Esophagus (tissue), 2 donors: ENCODE results near the gene MFAP4. TPM values are rescaled to one million over a fixed set of nuclear protein-coding genes. Genes with fewer than 3 reads are reported as not detected.

Source experiments
- H3K27ac ChIP-seq, 2 donors: one replicate each; pipeline ENCODE4 v1.5.1; 2013; ENCODE audit warnings: low read depth in 2 of 2, mild to moderate bottlenecking in 2 of 2, inconsistent platforms in 1 of 2, low read length in 1 of 2, moderate library complexity in 1 of 2
- H3K27me3 ChIP-seq, 2 donors: one replicate each; pipeline ENCODE4 v1.6.1; 2013; ENCODE audit warnings: low read length in 2 of 2, control low read depth in 1 of 2, mild to moderate bottlenecking in 1 of 2; ENCODE audit not compliant: insufficient read depth in 2 of 2, control insufficient read depth in 1 of 2
- H3K36me3 ChIP-seq, 2 donors: one replicate each; pipeline ENCODE4 v1.6.1; 2013; ENCODE audit warnings: low read length in 1 of 2; ENCODE audit not compliant: control insufficient read depth in 2 of 2, insufficient read depth in 2 of 2
- H3K4me1 ChIP-seq, 2 donors: one replicate each; pipeline ENCODE4 v1.6.1; 2013; ENCODE audit warnings: low read length in 1 of 2; ENCODE audit not compliant: control insufficient read depth in 2 of 2, insufficient read depth in 2 of 2
- H3K4me3 ChIP-seq, 2 donors: one replicate each; pipeline ENCODE4 v1.5.1; 2013; ENCODE audit warnings: low read length in 2 of 2, mild to moderate bottlenecking in 2 of 2, low read depth in 1 of 2, moderate library complexity in 1 of 2
- H3K9me3 ChIP-seq, 2 donors: one replicate each; pipeline ENCODE4 v1.6.1; 2013; ENCODE audit warnings: mild to moderate bottlenecking in 2 of 2, low read depth in 1 of 2, low read length in 1 of 2, moderate library complexity in 1 of 2; ENCODE audit not compliant: control insufficient read depth in 2 of 2, insufficient read depth in 1 of 2
- WGBS, 2 donors: extraction: QIAGEN DNeasy Blood & Tissue Kit; methylation state at CpG; one replicate each; pipeline ENCODE4 v1.1.7; 2013; 5-methylcytosine and 5-hydroxymethylcytosine counted together
- polyA plus RNA-seq, 2 donors: library from polyadenylated mRNA; stranded (reverse); fragments of 200-250 nt; gene quantifications; one replicate each; pipeline ENCODE4 v1.2.3, GENCODE V29; 2013
- donor health status: healthy with polysubstance abuse.
- donor health status: Bipolar disorder and iron deficiency.

The MFAP4 gene
- polyA plus RNA-seq, 2 donors: 8.3 to 33.7 TPM

DNA sequence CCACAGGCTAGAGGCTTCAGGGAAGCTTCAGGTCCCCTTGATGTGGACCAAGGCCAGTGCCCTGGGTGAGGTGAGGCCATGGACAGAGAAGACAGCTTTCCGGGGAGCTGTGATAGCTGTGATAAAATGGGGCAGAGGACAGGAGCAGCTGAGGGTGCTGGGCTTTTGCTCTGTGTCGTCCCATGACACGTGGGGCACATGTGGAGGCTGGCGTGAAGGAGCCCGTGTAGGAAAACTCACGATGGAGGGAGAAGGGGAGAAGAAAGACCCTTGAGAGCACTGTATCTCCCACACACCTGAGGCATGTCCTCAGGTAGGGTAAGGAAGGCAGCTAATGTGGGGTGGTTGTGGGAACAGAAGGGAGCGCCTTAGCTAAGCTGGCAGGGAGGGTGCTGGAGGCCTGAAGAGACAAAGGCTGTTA is 45.8 kb downstream of the MFAP4 start:
- Histone ChIP-seq H3K27ac (no peak overlapping the region), H3K9me3 (no peaks in the 10 kb centered on the region), H3K36me3 (peaks cover 0 to 2% of the 10 kb centered on the region in 2 donors), H3K27me3 (no peaks in the 10 kb centered on the region), H3K4me1 (peaks cover 3 to 37% of the 10 kb centered on the region in 2 donors), H3K4me3 (no peak overlapping the region)
- WGBS, 2 donors: 65 to 70% methylated on average over 6 to 7 of the region's 7 CpGs

DNA sequence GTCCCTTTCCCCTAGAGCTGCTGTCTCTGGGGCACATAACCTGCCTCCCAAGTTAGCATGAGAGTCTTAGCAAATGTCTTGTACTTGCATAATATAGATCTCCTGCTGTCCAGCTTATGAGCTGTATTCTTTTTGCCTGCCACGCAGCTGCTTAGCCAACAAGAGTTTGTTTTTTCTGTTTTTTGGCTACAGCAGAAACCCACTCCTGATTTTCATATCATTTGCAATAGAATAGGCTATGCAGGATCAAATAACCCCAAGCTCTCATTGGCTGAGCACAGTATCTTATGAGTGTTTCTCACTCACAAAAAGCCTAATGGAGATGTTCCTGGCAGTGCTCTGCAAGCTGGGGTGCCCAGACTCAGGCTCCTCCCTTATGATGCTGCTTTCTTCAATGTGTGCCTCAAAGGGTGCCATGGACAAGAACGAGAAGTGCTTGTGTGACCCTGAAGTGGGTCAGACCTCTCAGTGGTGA is 47.6 kb downstream of the MFAP4 start:
- WGBS, 2 donors: 71 to 75% methylated on average over 2 of the region's 2 CpGs
- no peaks in the 10 kb centered on the region for H3K27me3 ChIP-seq
- peaks cover 3 to 28% of the 10 kb centered on the region in 2 donors for H3K4me1 ChIP-seq
- no peaks in the 10 kb centered on the region for H3K9me3 ChIP-seq
- no peak overlapping the region for H3K27ac ChIP-seq
- H3K4me3 ChIP-seq: no peak overlapping the region
- peaks cover 0 to 7% of the 10 kb centered on the region in 2 donors for H3K36me3 ChIP-seq

DNA sequence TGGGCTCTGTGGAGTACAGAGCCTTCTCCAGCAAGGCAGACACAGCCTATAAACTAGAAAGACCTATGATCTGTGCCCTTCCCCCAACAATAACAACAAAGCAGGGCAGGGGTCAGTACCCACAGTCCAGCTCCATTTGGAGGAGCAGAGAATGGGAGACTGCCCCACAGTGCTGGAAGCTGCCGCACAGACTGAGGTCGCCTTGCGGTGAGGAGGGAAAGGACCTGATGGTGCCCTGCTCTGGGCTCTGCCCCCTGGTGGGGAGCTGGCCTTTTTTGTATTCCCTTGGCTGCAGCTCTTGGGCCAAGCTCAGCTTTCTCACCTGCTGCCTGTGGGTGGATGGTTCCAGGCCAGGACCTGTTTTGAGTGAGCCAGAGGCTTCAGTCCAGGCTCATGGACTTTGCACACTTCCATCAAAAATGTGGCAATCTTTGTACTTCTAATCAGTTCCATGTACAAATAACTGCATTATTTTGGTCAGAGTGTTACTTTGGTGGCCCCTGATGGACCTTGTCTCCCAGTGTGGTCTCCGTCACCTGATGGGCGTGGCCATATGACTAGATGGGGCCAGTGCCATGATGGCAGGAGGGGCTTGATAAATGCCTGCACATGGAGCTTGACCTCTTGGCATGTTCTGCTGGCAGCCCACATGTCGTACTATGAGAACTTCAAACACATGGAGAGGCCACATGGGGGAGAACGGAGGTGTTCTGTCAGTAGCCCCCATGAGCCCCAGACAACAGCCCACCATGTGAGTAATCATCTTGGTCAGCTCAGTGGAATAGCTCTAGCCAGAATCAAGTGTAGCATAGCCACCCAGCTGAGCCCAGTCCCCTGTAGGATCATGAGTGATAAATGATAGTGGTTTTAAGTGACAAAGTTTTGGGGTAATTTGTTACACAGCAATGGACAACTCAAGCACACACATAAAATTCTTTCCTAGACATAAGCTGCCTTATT is 48.7 kb downstream of the MFAP4 start:
- Histone ChIP-seq H3K27ac (peak overlapping the region in 1 of 2 donors; percentile 3), H3K9me3 (no peaks in the 10 kb centered on the region), H3K4me3 (no peak overlapping the region), H3K36me3 (peaks cover 0 to 17% of the 10 kb centered on the region in 2 donors), H3K4me1 (peaks cover 3 to 22% of the 10 kb centered on the region in 2 donors), H3K27me3 (no peaks in the 10 kb centered on the region)
- 59 to 83% methylated on average over 7 of the region's 7 CpGs for whole genome bisulfite sequencing, 2 donors

DNA sequence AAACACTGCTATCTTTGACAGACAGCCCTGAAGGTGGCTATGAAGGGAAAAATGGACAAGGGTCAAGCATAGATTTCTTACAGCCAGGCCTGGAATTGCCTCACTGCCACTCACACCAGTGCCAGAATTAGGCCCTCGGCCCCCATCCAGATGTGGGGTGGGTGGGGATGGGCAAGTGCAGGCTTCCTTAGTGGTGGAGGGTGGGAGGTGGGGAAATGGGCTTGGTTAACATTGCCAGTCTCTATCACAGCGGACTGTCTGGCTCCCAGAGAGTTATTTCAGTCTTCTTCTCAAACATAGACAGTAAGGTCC is 49.3 kb downstream of the MFAP4 start:
- Histone ChIP-seq H3K27ac (peak overlapping the region in 1 of 2 donors; percentile 3), H3K27me3 (no peaks in the 10 kb centered on the region), H3K36me3 (peaks cover 0 to 21% of the 10 kb centered on the region in 2 donors), H3K4me1 (peaks cover 3 to 20% of the 10 kb centered on the region in 2 donors), H3K9me3 (no peaks in the 10 kb centered on the region), H3K4me3 (no peak overlapping the region)
- 50 to 67% methylated on average over 2 of the region's 2 CpGs for WGBS, 2 donors

DNA sequence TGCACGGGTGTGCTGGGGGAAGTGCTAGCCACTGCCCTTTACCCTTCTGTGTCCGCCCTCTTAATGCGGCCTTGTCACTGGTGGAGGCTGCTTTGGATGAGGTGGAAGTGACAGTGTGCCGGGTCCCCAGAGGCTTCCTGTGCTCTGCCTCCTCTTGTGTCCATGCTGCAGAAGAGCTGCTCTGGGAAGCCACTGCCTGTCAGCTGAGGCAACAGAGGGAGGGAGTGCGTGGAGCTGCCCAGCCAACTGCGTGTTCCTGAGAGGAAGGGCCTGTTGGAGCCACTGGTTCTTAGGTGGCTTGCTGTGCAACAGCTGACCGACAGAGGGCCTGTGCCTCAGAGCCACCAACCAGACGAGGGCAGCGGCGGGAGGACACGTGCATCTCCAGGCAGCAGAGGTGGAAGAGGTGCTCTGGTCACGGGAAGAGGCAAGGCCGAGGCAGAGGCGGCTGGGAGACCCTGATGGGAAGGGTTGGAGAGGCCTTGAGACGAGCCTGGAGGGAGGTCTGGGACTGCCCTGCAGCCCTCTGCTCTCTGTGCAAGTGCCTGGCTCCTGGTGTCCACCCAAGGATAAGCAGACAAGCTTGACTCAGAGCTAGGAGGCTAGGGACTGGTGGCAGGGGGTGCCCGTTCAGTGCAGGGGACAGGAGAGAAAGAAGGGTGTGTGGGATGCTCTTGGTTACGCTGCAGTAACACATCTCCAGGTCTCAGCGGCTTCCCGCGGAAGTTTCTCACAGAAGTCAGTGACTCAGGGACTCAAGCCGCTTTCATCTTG is 49.9 kb downstream of the MFAP4 start:
- no peaks in the 10 kb centered on the region for H3K27me3 ChIP-seq
- no peak overlapping the region for H3K4me3 ChIP-seq
- H3K27ac ChIP-seq: no peak overlapping the region
- peaks cover 0 to 14% of the 10 kb centered on the region in 2 donors for H3K4me1 ChIP-seq
- WGBS, 2 donors: 76 to 80% methylated on average over 21 of the region's 21 CpGs
- H3K9me3 ChIP-seq: no peaks in the 10 kb centered on the region
- peaks cover 0 to 25% of the 10 kb centered on the region in 2 donors for H3K36me3 ChIP-seq

DNA sequence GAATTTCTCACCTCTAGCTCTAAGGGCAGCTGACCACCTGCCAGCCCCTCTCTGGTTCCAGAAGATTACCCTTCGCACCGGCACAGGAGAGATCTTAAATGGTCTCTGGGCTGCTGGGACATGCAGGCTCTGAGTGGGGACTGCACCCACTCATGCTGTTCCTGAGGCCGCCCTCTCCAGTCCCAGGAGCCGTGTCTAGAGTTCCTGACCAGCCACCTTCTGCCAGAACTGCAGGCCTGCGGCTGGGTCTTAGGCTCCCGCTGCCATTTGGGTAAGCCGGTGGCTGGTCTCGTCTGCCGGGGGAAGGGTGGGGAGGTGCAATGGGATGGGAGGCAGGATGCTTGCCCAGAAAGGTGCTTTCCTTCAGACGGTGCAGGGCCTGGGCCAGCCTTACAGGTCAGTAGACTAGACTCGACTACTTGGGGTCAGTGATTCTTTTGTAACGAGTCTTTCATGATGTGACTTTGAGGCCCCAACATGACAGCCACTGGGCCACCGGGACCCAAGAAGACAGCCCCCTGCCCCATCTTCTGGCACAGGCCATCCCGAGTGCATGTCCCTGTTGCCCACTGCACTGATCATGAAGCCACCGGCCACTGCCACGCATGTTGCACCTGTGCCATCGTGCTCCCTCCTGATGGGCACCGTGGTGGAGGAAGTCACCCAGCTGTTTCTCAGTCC is 50.9 kb downstream of the MFAP4 start:
- peaks cover 0 to 6% of the 10 kb centered on the region in 2 donors for H3K4me1 ChIP-seq
- no peak overlapping the region for H3K4me3 ChIP-seq
- no peaks in the 10 kb centered on the region for H3K9me3 ChIP-seq
- no peaks in the 10 kb centered on the region for H3K27me3 ChIP-seq
- WGBS, 2 donors: 88 to 89% methylated on average over 18 of the region's 18 CpGs
- no peak overlapping the region for H3K27ac ChIP-seq
- peaks cover 0 to 27% of the 10 kb centered on the region in 2 donors for H3K36me3 ChIP-seq

DNA sequence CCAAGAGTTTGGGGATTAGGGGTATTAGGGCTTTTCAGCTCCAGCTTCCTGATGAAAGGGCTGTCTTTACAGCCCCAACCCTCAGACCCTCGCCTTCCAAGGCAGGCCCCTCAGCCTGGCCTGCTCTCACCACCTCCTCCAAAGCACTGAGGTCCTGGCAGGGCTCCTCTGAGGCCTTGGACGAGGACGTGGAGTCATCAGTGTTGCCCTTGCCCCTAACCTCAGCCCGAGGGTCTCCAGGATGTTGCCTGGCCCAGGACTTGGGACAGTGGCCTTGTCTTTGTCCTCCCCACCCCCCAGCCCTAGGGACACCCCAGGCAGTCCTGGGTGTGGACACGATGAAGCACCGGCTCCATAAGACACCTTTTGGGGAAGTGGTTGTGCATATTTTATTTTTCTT is 52.7 kb downstream of the MFAP4 start:
- Histone ChIP-seq H3K9me3 (no peaks in the 10 kb centered on the region), H3K4me3 (no peak overlapping the region), H3K36me3 (peaks cover 0 to 36% of the 10 kb centered on the region in 2 donors), H3K27ac (no peak overlapping the region), H3K27me3 (no peaks in the 10 kb centered on the region), H3K4me1 (peaks cover 0 to 6% of the 10 kb centered on the region in 2 donors)
- WGBS, 2 donors: 81 to 82% methylated on average over 6 of the region's 6 CpGs

DNA sequence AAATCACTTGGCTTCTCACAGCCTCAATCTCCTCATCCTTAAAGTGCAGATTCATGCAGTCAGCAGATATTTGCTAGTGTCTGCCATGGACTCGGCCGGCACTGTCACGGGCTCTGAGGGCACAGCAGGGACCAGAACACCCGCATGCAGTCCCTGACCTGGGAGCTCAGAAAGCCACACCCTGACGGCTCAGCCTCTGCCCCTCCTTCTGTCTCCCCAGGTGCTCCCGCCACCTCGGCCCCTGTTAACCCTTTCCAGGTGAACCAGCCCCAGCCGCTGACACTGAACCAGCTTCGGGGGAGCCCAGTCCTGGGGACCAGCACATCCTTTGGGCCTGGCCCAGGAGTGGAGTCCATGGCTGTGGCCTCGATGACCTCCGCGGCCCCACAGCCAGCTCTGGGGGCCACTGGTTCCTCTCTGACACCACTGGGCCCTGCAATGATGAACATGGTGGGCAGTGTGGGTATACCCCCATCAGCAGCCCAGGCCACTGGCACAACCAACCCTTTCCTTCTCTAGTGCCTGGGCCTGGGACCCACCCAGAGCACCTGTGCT is 53.2 kb downstream of the MFAP4 start:
- WGBS, 2 donors: 81 to 91% methylated on average over 12 of the region's 12 CpGs
- Histone ChIP-seq H3K4me1 (peaks cover 0 to 6% of the 10 kb centered on the region in 2 donors), H3K4me3 (no peak overlapping the region), H3K27ac (no peak overlapping the region), H3K9me3 (no peaks in the 10 kb centered on the region), H3K27me3 (no peaks in the 10 kb centered on the region), H3K36me3 (peaks cover 0 to 42% of the 10 kb centered on the region in 2 donors)
